ENCODE results near the gene RNF133.
"Not testable (repeated sequence)": the region's sequence is repeated elsewhere in the genome, so short reads cannot be mapped to it uniquely, and the experiment has no call there.

The RNF133 gene

DNA sequence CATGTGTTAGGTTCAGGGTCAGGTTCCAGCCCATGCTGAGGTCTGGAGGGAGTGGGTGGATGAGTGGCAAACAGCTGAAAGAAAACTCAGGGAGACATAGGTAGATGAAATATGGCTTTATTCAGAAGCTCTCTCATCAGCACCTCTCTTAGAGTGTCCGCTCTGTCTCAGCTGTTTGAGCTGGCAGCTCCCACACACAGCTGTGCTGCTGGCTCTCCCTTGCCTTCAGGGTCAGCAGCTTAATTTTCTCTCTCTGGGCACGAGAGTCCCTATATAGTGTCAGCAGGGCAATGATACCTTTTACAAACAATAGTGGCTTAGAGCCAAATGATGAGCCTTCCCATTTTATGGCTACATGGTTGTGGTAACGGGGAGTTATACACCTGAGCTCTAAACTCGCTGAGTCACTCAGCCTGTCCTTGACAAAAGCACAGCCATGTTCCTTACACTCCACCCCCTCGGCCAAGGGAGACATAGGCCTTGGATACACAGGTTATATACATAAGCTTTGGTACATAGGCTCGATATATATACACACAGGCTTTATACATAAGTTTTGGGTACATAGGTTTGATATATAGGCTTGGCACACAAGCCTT is 10.4 kb downstream of the RNF133 start:
- no peak for DNase-seq

- no peak for DNase-seq
Measured at GRCh38 chr7:122686360-122686878, 12.5 kb downstream of the RNF133 start.

- DNase-seq = no peak
Measured at GRCh38 chr7:122684504-122684903, 14.4 kb downstream of the RNF133 start.

GRCh38 chr7:122682815-122683550 is 15.9 kb downstream of the RNF133 start:
- DNase-seq = no peak

DNA sequence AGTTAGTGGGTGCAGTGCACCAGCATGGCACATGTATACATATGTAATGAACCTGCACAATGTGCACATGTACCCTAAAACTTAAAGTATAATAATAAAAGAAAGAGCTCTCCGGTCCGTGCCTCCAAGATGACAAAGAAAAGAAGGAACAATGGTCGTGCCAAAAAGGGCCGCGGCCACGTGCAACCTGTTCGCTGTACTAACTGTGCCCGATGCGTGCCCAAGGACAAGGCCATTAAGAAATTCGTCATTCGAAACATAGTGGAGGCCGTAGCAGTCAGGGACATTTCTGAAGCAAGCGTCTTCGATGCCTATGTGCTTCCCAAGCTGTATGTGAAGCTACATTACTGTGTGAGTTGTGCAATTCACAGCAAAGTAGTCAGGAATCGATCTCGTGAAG is 17.7 kb downstream of the RNF133 start:
- DNase-seq = not testable (repeated sequence)

GRCh38 chr7:122679813-122680212 is 19.1 kb downstream of the RNF133 start:
- DNase-seq = no peak

GRCh38 chr7:122679269-122679709 is 19.6 kb downstream of the RNF133 start:
- not testable (repeated sequence) for DNase-seq

DNA sequence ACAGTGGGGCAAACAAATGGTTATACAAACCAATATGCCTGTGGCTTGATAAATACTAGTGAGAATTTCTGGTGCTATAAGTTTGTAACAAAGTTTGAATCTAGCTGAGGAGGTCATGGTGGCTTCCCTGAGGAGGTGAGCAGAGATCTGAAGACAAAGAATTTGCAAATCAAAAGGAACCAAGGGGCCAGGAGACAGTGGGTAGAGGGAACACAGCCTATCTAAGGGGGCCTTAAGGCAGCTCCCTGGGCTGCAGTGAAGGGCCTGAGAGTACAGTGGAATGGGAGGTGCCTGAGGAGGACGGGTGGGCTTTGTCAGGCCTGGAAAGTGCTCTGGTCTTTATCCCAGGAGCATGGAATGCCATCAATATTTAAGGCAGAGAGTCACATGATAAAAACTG is 21.8 kb downstream of the RNF133 start:
- DNase-seq = no peak

GRCh38 chr7:122676466-122676865 is 22.5 kb downstream of the RNF133 start:
- DNase-seq = no peak

DNA sequence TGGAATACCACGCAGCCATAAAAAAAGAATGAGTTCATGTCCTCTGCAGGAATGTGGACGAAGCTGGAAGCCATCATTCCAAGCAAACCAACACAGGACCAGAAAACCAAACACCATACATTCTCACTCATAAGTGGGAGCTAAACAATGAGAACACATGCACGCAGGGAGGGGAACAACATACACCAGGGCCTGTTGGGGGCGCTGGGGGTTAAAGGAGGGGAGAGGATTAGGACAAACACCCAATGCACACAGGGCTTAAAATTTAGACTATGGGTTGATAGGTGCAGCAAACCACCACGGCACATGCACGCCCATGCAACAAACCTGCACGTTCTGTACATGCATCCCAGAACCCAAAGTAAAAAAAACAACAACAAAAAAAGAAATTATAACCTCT is 23.3 kb downstream of the RNF133 start:
- no peak for DNase-seq

GRCh38 chr7:122675011-122675410 is 23.9 kb downstream of the RNF133 start:
- DNase-seq = no peak

GRCh38 chr7:122674502-122674901 is 24.4 kb downstream of the RNF133 start:
- no peak for DNase-seq

- no peak for DNase-seq
Measured at GRCh38 chr7:122673951-122674350, 25.0 kb downstream of the RNF133 start.

DNA sequence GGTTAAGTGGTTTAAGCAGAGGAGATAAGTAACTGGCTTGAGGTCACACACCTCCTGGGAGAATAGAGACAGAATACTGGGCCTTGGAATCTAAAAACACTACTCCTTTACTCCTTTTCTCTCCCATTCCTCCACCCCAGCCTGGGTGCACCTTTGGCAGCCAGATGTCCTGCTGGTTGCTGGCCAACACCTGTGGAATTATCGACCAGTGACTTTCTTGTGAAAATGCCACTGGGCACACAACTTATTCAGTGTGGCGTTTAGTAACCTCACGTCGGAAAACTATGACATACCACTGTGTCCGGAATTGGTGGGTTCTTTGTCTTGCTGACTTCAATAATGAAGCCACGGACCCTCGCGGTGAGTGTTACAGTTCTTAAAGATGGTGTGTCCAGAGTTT is 26.4 kb downstream of the RNF133 start:
- no peak for DNase-seq

DNA sequence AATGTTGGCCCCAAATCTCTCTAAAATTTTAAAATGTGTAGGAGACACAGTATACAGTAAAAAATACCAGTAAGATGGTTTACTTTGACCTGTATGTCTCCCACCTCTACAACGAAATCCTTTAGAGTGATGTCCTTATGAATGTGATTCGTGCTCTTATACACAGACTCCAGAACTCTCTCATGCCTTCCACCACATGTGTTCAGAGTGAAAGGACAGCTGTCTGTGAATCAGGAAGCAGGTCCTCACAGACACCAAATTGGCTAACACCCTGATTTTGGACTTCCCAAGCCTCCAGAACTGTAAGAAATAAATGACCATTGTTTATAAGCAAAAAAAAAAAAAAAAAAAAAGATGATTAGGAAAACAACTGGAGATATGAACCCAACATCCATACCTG is 35.2 kb downstream of the RNF133 start:
- DNase-seq = no peak

- DNase-seq = no peak
Measured at GRCh38 chr7:122658856-122659255, 40.1 kb downstream of the RNF133 start.

DNA sequence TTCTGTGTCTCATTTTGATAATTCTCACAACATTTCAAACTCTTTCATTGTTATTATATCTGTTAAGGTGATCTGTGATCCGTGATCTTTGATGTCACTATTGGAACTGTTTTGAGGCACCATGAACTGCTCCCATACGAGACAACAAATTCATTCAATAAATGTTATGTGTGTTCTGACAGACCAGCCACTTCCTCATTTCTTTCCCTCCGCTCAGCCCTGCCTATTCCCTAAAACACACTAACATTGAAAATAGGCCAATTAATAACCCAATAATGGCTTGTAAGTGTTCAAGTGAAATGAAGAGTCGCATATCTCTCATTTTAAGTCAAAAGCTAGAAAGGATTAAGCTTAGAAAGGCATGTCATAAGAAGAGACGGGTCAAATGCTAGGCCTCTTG is 45.2 kb downstream of the RNF133 start:
- DNase-seq = no peak

GRCh38 chr7:122652876-122653275 is 46.0 kb downstream of the RNF133 start:
- DNase-seq = no peak

DNA sequence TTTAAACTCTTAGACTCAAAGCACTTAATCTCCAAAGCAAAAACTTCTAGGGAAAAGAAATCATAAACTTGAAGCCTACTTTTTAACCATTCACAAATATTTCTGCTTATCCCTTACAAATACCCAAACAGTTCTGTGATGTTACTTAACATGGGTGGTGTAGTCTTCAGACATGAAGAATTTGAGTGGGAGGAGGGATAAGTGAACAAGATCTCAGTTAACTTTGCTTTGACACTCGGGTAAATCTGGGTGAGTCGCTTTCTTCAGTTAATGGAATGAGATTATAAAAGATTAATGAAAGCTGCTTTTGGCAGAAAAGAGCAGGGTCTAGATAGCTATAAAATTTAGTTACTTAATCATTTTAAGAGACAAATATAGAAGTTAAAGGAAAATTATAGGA is 47.5 kb downstream of the RNF133 start:
- DNase-seq = no peak
